B cell (primary cell): ENCODE measurements around the gene SYTL1. TPM values are rescaled to one million over a fixed set of nuclear protein-coding genes. Genes with fewer than 3 reads are reported as not detected.

ENCODE experiments used
- ATAC-seq: fragments of 200-7000 bp; cut with Tn5 transposase; one replicate; pipeline ENCODE4 v1.10.0; 2021; ENCODE audit warnings: low read depth, mild to moderate bottlenecking, moderate number of reproducible peaks, moderate library complexity
- CTCF ChIA-PET: fragments of 350-600 bp; sonication (Branson Sonifier 250); formaldehyde crosslinking; loops from one replicate; lab custom pipeline; 2021; ENCODE audit warnings: antibody characterized with exemption, inconsistent platforms; lab: Charles Lee
- POLR2A ChIA-PET: fragments of 350-600 bp; sonication (Branson Sonifier 250); formaldehyde crosslinking; loops from one replicate; lab custom pipeline; 2021; ENCODE audit warnings: antibody characterized with exemption; lab: Charles Lee
- DNase-seq: peaks from one replicate; pipeline ENCODE4 v3.0.0; 2013
- H2AFZ ChIP-seq: 2 replicates; pipeline ENCODE4 v1.6.1; 2012; ENCODE audit warnings: mild to moderate bottlenecking, low read depth, low read length; ENCODE audit not compliant: insufficient read depth, poor library complexity, severe bottlenecking
- H3K27ac ChIP-seq, 2 donors: 1 replicate in 1 of 2; 2 replicates in 1 of 2; pipeline ENCODE4 v1.5.1; 2012 to 2013; ENCODE audit warnings: low read length in 2 of 2, mild to moderate bottlenecking in 2 of 2, moderate library complexity in 1 of 2
- H3K27me3 ChIP-seq, 4 experiments: fragments of 200-600 bp in 1 of 4; sonication (generic) in 1 of 4; replicated peaks in 1 of 4; 1 replicate in 2 of 4; 2 replicates in 2 of 4; pipeline versions ENCODE4 v1.6.1 to v1.7.0; 2013 to 2016; ENCODE audit warnings: low read length in 3 of 4, mild to moderate bottlenecking in 2 of 4, mixed read lengths in 1 of 4, moderate library complexity in 1 of 4; ENCODE audit not compliant: insufficient read depth in 4 of 4, control insufficient read depth in 3 of 4; ENCODE audit errors: control extremely low read depth in 1 of 4
- H3K36me3 ChIP-seq, 2 experiments: replicated peaks in 1 of 2; 1 replicate in 1 of 2; 2 replicates in 1 of 2; pipeline versions ENCODE4 v1.6.1 to v1.7.1; 2013; ENCODE audit warnings: low read length in 1 of 2; ENCODE audit not compliant: insufficient read depth in 2 of 2, control insufficient read depth in 1 of 2; ENCODE audit errors: control extremely low read depth in 1 of 2, extremely low read depth in 1 of 2
- H3K4me1 ChIP-seq, 2 donors: fragments of 200-600 bp in 1 of 2; sonication (generic) in 1 of 2; 1 replicate in 1 of 2; 2 replicates in 1 of 2; pipeline versions ENCODE4 v1.5.1 to v1.6.1; 2013 to 2017; ENCODE audit warnings: low read length in 2 of 2; ENCODE audit not compliant: control insufficient read depth in 2 of 2, insufficient read depth in 2 of 2
- H3K4me2 ChIP-seq: replicated peaks from 2 replicates; pipeline ENCODE3; 2012; ENCODE audit warnings: mild to moderate bottlenecking, low read depth, low read length; ENCODE audit not compliant: poor library complexity, severe bottlenecking
- H3K4me3 ChIP-seq, 5 experiments: fragments of 200-600 bp in 1 of 5; sonication (generic) in 1 of 5; 1 replicate in 3 of 5; 2 replicates in 2 of 5; pipeline versions ENCODE4 v1.5.1 to v1.7.0; 2011 to 2016; ENCODE audit warnings: low read length in 4 of 5, mild to moderate bottlenecking in 4 of 5, low read depth in 2 of 5, control low read depth in 1 of 5, moderate library complexity in 1 of 5; ENCODE audit not compliant: insufficient read depth in 1 of 5; ENCODE audit errors: control extremely low read depth in 1 of 5, extremely low read depth in 1 of 5
- H3K79me2 ChIP-seq: fragments of 200-600 bp; sonication (generic); one replicate; pipeline ENCODE4 v1.6.0; 2016; ENCODE audit warnings: low read length; ENCODE audit not compliant: control insufficient read depth, insufficient read depth
- H3K9ac ChIP-seq: fragments of 200-600 bp; sonication (generic); 2 replicates; pipeline ENCODE4 v1.6.1; 2017; ENCODE audit warnings: mild to moderate bottlenecking, low read length, moderate library complexity
- H3K9me3 ChIP-seq, 3 donors: one replicate each; pipeline versions ENCODE4 v1.6.1 to v1.7.1; 2013; ENCODE audit warnings: low read length in 2 of 3; ENCODE audit not compliant: control insufficient read depth in 2 of 3, insufficient read depth in 1 of 3; ENCODE audit errors: control extremely low read depth in 1 of 3
- H4K20me1 ChIP-seq: 2 replicates; pipeline ENCODE4 v1.6.0; 2012; ENCODE audit warnings: mild to moderate bottlenecking, low read length; ENCODE audit not compliant: insufficient read depth, control insufficient read depth, poor library complexity, severe bottlenecking
- H3K27ac Mint-ChIP-seq: one replicate; pipeline ENCODE4 v1.8.0; 2021; ENCODE audit warnings: mixed read lengths
- H3K27me3 Mint-ChIP-seq: one replicate; pipeline ENCODE4 v1.8.0; 2021; ENCODE audit warnings: mixed read lengths
- H3K4me1 Mint-ChIP-seq: one replicate; pipeline ENCODE4 v1.8.0; 2021; ENCODE audit warnings: mixed read lengths
- H3K4me3 Mint-ChIP-seq: one replicate; pipeline ENCODE4 v1.8.0; 2021; ENCODE audit warnings: mixed read lengths
- H3K9me3 Mint-ChIP-seq: one replicate; pipeline ENCODE4 v1.8.0; 2022; ENCODE audit warnings: mixed read lengths; ENCODE audit not compliant: insufficient read depth
- CTCF ChIP-seq: fragments of 200-600 bp; IDR thresholded peaks from one replicate; pipeline ENCODE4 v1.8.0; 2022; ENCODE audit warnings: antibody characterized with exemption, mild to moderate bottlenecking
- EZH2 ChIP-seq: IDR thresholded peaks from 2 replicates; pipeline ENCODE4 v1.6.1; 2012; ENCODE audit warnings: borderline replicate concordance, low read depth, mild to moderate bottlenecking, moderate library complexity, low read length; ENCODE audit not compliant: insufficient read depth, poor library complexity, severe bottlenecking
- WGBS: methylation state at CpG from one replicate; pipeline ENCODE4 v1.1.5; 2013; ENCODE audit warnings: missing lambda C conversion rate; ENCODE audit not compliant: insufficient coverage; 5-methylcytosine and 5-hydroxymethylcytosine counted together
- intact Hi-C: fragments of 100-400 bp; cut with micrococcal nuclease; formaldehyde crosslinking; loops from one replicate; pipeline ENCODE4 v1.10.0; 2022
- polyA plus RNA-seq: library from polyadenylated mRNA; depleted of rRNA; stranded (reverse); fragments of >200 nt; gene quantifications from 2 replicates; pipeline ENCODE4 v1.2.3, GENCODE V29; 2012
- total RNA-seq, 2 donors: library from RNA; stranded (reverse); fragments of 120-200 nt in 1 of 2; gene quantifications; 1 replicate in 1 of 2; 2 replicates in 1 of 2; pipeline versions ENCODE4 v1.2.3 to v1.2.4, GENCODE V29; 2013 to 2022

Gene SYTL1
- total and polyA plus RNA-seq, 2 donors (not counting 1 experiment from before 2014, with no cell fraction given), result 159 to 444 TPM

DNA sequence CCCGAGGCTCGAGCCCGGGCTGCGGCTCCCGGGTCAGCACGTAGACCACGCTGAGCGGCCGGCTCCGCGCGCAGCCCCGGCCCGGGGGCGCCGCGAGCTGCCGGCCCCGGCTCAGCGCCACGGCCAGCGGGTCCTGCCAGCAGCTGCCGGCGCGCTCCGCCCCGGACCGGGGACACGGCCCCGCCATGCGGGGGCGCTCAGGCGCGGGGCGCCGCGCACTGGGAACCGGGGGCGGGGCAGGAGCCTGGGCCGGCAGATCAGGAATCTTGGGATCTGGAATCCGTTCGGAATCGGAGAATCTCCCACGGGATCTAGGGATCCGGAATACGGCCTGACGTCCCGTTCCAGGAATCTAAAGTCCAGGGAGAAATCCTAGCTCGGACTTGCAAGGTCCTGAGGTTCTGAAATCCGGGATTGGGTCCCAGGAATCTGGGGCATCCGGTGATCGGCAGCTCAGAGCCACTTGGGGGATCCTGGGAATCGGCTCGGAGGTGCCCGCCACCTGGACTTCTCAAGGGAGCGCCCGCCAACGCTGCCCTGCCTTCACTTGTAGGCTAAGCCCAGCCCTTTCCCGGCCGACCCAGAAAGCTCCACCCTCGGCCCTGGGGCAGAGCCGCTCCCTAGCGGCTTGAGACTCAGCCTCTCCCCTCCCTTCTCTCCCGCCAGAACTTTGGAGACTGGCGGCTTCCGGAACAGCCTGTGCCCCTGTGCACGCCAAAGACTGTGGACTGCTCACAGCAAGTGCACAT is 24.8 kb downstream of the SYTL1 start, which contains the start of gene MAP3K6:
MAP3K6 (minus strand) TSS at position 551 of the 749 bp plus-strand sequence; CDS start at position 187, 364 bp downstream.
- H3K27ac ChIP-seq, result no peak within 1 kb of the TSS
- CTCF ChIA-PET, result interaction anchor here (0.5 to 8.5 kb wide), 19 partner anchors 9 to 303 kb away, joined by 3 to 74 read pairs (median 5); partner anchors contain the start of genes CD164L2, GPR3 and SYTL1

More for the DNA sequence above, 24.8 kb downstream of the SYTL1 start, which contains the start of gene MAP3K6:
- ATAC-seq (peak; percentile 32), DNase-seq (peak; percentile 68)
- Histone ChIP-seq H3K79me2 (no peaks in the 10 kb centered on the region), H3K9me3 (no peaks in the 10 kb centered on the region), H3K27me3 (no peaks in the 10 kb centered on the region), H3K4me3 (peak within 1 kb of the TSS in 4 of 5 experiments; percentile 59 to 74 (median 64)), H3K36me3 (no peaks in the 10 kb centered on the region), H4K20me1 (no peaks in the 10 kb centered on the region), H3K4me1 (peaks cover 33 to 52% of the 10 kb centered on the region in 2 donors), H3K4me2 (peak within 1 kb of the TSS; percentile 99), H3K9ac (peak within 1 kb of the TSS; percentile 68), H2AFZ (peak within 1 kb of the TSS; percentile 75)
- Mint-ChIP-seq H3K9me3 (no peaks in the 10 kb centered on the region), H3K27ac (peak within 1 kb of the TSS; percentile 82), H3K4me3 (peak within 1 kb of the TSS; percentile 93), H3K4me1 (peaks cover 59% of the 10 kb centered on the region), H3K27me3 (no peaks in the 10 kb centered on the region)
- intact Hi-C loops, result loop anchor here (5.0 kb wide), 1 partner anchor 44 kb away; the partner anchor contains the start of gene TMEM222
- under 1% methylated on average over 65 of the region's 67 CpGs for WGBS
- TF ChIP-seq EZH2 (no peak), CTCF (peak; percentile 25)
- POLR2A ChIA-PET, result interaction anchor here (4.7 kb wide), 1 partner anchor 25 kb away, joined by 14 read pairs; the partner anchor contains the start of gene SYTL1
